HCT116 (cell line): Measurements from ENCODE around the gene RAVER2.

Experiments
- ATF3 ChIP-seq: IDR thresholded peaks from 2 replicates; pipeline ENCODE4 v1.6.1; 2012
- CEBPB ChIP-seq: IDR thresholded peaks from 2 replicates; pipeline ENCODE4 v1.6.1; 2012; ENCODE audit warnings: low read depth
- EZH2 ChIP-seq: fragments of 200-600 bp; sonication (generic); IDR thresholded peaks from 2 replicates; pipeline ENCODE4 v1.6.1; 2017; ENCODE audit warnings: antibody characterized with exemption, mixed run types
- EZH2phosphoT487 ChIP-seq: fragments of 200-600 bp; IDR thresholded peaks from 2 replicates; pipeline ENCODE4 v1.6.1; 2018; ENCODE audit warnings: antibody characterized with exemption, borderline replicate concordance
- POLR2A ChIP-seq: IDR thresholded peaks from 2 replicates; pipeline ENCODE4 v1.7.0; 2011; ENCODE audit warnings: borderline replicate concordance; ENCODE audit not compliant: insufficient read depth, insufficient read length; ENCODE audit errors: extremely low read depth
- POLR2AphosphoS5 ChIP-seq: IDR thresholded peaks from 2 replicates; pipeline ENCODE4 v1.6.1; 2011; ENCODE audit warnings: mild to moderate bottlenecking, low read depth, low read length, moderate library complexity
- RAD21 ChIP-seq: IDR thresholded peaks from 2 replicates; pipeline ENCODE4 v1.6.1; 2012; ENCODE audit warnings: low read depth, mild to moderate bottlenecking
- REST ChIP-seq: IDR thresholded peaks from 2 replicates; pipeline ENCODE4 v1.6.1; 2012; ENCODE audit warnings: low read depth
- TCF7L2 ChIP-seq: IDR thresholded peaks from 2 replicates; pipeline ENCODE4 v1.7.0; 2011; ENCODE audit warnings: borderline replicate concordance, inconsistent platforms; ENCODE audit not compliant: insufficient read depth, insufficient read length; ENCODE audit errors: extremely low read depth
- YY1 ChIP-seq: IDR thresholded peaks from 2 replicates; pipeline ENCODE4 v1.6.1; 2011; ENCODE audit warnings: low read length, low read depth, moderate library complexity, mild to moderate bottlenecking; ENCODE audit not compliant: insufficient replicate concordance; ENCODE audit errors: extremely low read depth
- TF ChIP-seq, protein P1 (sequence below), 3 experiments: fragments of 200-600 bp in 1 of 3; sonication (generic) in 1 of 3; IDR thresholded peaks in 2 of 3; conservative IDR thresholded peaks in 1 of 3; 2 replicates each; pipeline ENCODE4 v1.5.1; 2012 to 2017; ENCODE audit warnings: low read depth in 2 of 3, low read length in 2 of 3, antibody characterized with exemption in 1 of 3, borderline replicate concordance in 1 of 3, control low read depth in 1 of 3, mild to moderate bottlenecking in 1 of 3, mixed read lengths in 1 of 3, mixed run types in 1 of 3, moderate library complexity in 1 of 3; ENCODE audit not compliant: insufficient read depth in 1 of 3
- TF ChIP-seq, protein P2 (sequence below): IDR thresholded peaks from 2 replicates; pipeline ENCODE4 v1.6.1; 2011; ENCODE audit warnings: mild to moderate bottlenecking, low read length, moderate library complexity; ENCODE audit not compliant: insufficient replicate concordance; ENCODE audit errors: extremely low read depth

DNA sequence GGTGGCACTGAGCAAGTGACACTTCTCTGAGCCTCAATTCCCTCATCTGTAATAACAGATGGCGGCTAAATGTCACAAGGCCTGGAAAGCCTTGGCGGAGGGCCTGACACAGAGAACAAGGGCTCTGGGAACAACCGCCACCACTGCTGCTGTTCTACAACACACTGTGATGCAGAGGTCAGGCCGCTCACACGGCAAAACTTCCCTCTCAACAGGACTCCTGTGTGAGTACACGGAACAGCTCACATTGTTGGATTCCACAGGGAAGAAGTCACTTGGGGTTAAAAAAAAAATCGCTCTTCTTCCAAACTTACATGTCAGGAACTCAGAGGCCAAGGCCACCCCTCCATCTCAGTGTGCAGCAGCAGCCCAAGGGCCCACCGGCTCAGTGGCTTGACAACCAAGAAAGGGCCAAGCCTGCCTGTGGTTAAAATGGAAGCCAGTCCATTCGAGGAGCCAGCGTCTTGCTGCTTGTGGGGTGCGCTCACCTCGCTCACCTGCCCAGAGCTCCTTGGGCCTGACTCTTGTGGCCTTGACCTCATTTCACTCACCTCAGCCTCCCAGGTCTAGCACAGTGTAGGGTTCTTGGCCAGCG, 101.1 kb downstream of the RAVER2 start:
- TF ChIP-seq, protein P1, sequence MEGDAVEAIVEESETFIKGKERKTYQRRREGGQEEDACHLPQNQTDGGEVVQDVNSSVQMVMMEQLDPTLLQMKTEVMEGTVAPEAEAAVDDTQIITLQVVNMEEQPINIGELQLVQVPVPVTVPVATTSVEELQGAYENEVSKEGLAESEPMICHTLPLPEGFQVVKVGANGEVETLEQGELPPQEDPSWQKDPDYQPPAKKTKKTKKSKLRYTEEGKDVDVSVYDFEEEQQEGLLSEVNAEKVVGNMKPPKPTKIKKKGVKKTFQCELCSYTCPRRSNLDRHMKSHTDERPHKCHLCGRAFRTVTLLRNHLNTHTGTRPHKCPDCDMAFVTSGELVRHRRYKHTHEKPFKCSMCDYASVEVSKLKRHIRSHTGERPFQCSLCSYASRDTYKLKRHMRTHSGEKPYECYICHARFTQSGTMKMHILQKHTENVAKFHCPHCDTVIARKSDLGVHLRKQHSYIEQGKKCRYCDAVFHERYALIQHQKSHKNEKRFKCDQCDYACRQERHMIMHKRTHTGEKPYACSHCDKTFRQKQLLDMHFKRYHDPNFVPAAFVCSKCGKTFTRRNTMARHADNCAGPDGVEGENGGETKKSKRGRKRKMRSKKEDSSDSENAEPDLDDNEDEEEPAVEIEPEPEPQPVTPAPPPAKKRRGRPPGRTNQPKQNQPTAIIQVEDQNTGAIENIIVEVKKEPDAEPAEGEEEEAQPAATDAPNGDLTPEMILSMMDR (IDR thresholded peaks at IDR 0.05 in 2 of 3, conservative IDR thresholded peaks at IDR 0.05 in 1 of 3; ENCODE audit: borderline replicate concordance in 1 of 3, insufficient read depth in 1 of 3, low read depth in 2 of 3, low read length in 2 of 3): no peak
- no peak for TF ChIP-seq EZH2phosphoT487
- no peak for TF ChIP-seq POLR2A
- TF ChIP-seq EZH2: no peak
- no peak for TF ChIP-seq RAD21
- TF ChIP-seq POLR2AphosphoS5: no peak
- TF ChIP-seq, protein P2, sequence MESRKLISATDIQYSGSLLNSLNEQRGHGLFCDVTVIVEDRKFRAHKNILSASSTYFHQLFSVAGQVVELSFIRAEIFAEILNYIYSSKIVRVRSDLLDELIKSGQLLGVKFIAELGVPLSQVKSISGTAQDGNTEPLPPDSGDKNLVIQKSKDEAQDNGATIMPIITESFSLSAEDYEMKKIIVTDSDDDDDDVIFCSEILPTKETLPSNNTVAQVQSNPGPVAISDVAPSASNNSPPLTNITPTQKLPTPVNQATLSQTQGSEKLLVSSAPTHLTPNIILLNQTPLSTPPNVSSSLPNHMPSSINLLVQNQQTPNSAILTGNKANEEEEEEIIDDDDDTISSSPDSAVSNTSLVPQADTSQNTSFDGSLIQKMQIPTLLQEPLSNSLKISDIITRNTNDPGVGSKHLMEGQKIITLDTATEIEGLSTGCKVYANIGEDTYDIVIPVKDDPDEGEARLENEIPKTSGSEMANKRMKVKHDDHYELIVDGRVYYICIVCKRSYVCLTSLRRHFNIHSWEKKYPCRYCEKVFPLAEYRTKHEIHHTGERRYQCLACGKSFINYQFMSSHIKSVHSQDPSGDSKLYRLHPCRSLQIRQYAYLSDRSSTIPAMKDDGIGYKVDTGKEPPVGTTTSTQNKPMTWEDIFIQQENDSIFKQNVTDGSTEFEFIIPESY: no peak
- TF ChIP-seq TCF7L2: no peak
- TF ChIP-seq REST: no peak
- no peak for TF ChIP-seq ATF3
- no peak for TF ChIP-seq YY1
- no peak for TF ChIP-seq CEBPB
